BJ (cell line): ENCODE data around the gene NXPH3. TPM values are rescaled to one million over a fixed set of nuclear protein-coding genes. Genes with fewer than 3 reads are reported as not detected.

Experiments
- CTCF ChIA-PET: fragments of 350-600 bp; formaldehyde crosslinking; extraction: SDS; loops from one replicate; lab custom pipeline; 2021; ENCODE audit warnings: antibody characterized with exemption, inconsistent platforms; lab: Yijun Ruan, JAX
- POLR2A ChIA-PET: fragments of 300-600 bp; sonication (Branson Sonifier 250); formaldehyde crosslinking; extraction: SDS; loops from one replicate; lab custom pipeline; 2021; ENCODE audit warnings: antibody characterized with exemption; lab: Charles Lee
- DNase-seq: peaks from one replicate; pipeline ENCODE4 v3.0.0-alpha.2; 2011; ENCODE audit warnings: low read depth
- H3K27me3 ChIP-seq: 2 replicates; pipeline ENCODE4 v1.6.0; 2011; ENCODE audit warnings: low read length; ENCODE audit not compliant: control insufficient read depth, insufficient read depth
- H3K36me3 ChIP-seq: 2 replicates; pipeline ENCODE4 v1.5.1; 2011; ENCODE audit warnings: low read length; ENCODE audit not compliant: control insufficient read depth, insufficient read depth
- H3K4me3 ChIP-seq: 2 replicates; pipeline ENCODE4 v1.5.1; 2011; ENCODE audit warnings: low read depth, mild to moderate bottlenecking, control low read depth, low read length
- polyA plus RNA-seq: library from polyadenylated mRNA; depleted of rRNA; stranded (reverse); fragments of >200 nt; gene quantifications from 2 replicates; pipeline ENCODE4 v1.2.3, GENCODE V29; 2011
- TF ChIP-seq, protein P1 (sequence below): IDR thresholded peaks from 2 replicates; pipeline ENCODE4 v1.5.1; 2011; ENCODE audit warnings: low read depth, mild to moderate bottlenecking, control low read depth, inconsistent platforms, low read length, moderate library complexity; ENCODE audit not compliant: insufficient read depth

Gene NXPH3
- polyA plus RNA-seq, 1 experiment = 9.3 TPM

DNA sequence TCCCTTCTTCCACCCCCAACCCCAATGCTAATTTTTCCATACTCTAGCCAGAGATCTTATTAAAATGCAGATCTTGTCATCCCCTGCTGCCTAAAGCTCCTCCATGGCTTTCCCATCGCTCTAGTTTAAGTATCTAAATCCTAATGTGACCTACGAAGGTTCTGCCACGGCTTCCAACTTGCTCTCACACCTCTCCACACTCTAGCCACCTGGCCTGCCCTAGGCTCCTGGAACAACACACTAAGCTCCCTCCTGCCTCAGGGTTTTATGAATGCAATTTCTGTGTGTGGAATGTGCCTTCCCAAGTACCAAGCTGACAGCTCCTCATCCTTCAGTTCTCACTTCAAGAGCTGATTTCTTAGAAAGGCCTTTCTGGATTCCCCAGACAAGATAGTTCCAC, 16.6 kb downstream of the NXPH3 start:
- ChIA-PET POLR2A (no interaction called here), CTCF (interaction anchor here (0.6 to 1.4 kb wide), 4 partner anchors 16 to 536 kb away, joined by 3 to 5 read pairs (median 4); no protein-coding TSS in a partner anchor)
- DNase-seq = no peak
- Histone ChIP-seq H3K27me3 (no peaks in the 10 kb centered on the region), H3K4me3 (no peak overlapping the region), H3K36me3 (peaks cover 2% of the 10 kb centered on the region)
- TF ChIP-seq, protein P1, sequence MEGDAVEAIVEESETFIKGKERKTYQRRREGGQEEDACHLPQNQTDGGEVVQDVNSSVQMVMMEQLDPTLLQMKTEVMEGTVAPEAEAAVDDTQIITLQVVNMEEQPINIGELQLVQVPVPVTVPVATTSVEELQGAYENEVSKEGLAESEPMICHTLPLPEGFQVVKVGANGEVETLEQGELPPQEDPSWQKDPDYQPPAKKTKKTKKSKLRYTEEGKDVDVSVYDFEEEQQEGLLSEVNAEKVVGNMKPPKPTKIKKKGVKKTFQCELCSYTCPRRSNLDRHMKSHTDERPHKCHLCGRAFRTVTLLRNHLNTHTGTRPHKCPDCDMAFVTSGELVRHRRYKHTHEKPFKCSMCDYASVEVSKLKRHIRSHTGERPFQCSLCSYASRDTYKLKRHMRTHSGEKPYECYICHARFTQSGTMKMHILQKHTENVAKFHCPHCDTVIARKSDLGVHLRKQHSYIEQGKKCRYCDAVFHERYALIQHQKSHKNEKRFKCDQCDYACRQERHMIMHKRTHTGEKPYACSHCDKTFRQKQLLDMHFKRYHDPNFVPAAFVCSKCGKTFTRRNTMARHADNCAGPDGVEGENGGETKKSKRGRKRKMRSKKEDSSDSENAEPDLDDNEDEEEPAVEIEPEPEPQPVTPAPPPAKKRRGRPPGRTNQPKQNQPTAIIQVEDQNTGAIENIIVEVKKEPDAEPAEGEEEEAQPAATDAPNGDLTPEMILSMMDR = no peak

DNA sequence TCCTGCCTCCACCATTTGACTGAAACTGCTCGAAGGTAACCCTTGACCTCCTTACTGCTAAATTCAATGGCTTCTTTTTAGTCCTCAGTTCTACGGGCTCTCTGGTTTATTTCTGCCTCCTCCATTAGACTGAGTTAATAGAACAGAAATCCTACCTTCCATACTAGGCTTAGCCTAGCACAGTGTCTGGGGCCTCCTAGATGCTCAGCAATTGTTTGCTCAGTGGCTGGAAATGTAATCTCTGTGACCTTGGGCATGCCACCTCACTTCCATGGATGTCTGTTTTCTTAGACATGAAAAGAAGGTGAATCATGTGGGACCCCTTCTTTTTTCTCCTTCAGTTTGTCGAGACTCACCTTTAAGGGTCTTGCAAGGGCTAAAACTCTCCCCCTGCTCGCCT, 19.7 kb downstream of the NXPH3 start:
- TF ChIP-seq, protein P1 = no peak
- Histone ChIP-seq H3K27me3 (no peaks in the 10 kb centered on the region), H3K4me3 (no peak overlapping the region), H3K36me3 (peaks cover 3% of the 10 kb centered on the region; the same call in 1 of the 2 replicates)
- ChIA-PET POLR2A (no interaction called here), CTCF (interaction anchor here (0.6 to 1.2 kb wide), 2 partner anchors 25 to 52 kb away, joined by 3 read pairs; no protein-coding TSS in a partner anchor)
- DNase-seq = no peak

GRCh38 chr17:49595980-49596379, 20.3 kb downstream of the NXPH3 start:
- TF ChIP-seq, protein P1 = no peak
- no peak for DNase-seq
- Histone ChIP-seq H3K27me3 (no peaks in the 10 kb centered on the region), H3K4me3 (no peak overlapping the region), H3K36me3 (peaks cover 3% of the 10 kb centered on the region; the same call in 1 of the 2 replicates)
- ChIA-PET POLR2A (no interaction called here), CTCF (no interaction called here)

DNA sequence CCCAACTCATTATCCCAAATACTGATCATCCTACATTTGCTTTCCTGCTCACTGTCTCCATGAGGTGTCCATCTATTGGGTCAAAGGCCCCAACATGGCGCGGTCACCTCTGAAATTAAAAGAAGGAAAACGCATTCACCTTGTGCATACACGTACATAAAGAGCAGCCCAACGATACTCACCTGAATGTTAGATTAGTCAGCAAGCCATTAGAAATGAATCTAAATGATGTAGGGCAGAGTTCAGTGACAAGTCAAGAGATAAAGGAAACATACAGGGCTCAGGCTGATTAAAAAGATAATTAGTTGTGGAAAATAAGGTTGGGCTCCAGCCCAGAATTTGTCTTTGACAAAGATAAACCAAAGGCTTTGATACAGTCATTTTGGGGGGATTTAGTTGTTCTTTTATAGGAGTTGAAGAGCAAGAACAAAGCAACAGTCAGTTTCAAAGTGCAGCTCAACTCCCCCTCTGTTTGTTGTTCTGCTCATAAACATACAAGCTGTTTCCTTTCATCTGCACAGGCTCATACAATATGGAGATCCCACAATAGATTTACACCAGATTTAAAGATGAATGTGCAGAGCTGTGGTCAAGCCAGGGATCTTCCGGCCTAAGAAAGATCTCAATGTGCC, 21.1 kb downstream of the NXPH3 start:
- no peak overlapping the region for H3K4me3 ChIP-seq
- DNase-seq = no peak
- H3K36me3 ChIP-seq = peaks cover 1% of the 10 kb centered on the region; the same call in 1 of the 2 replicates
- CTCF ChIA-PET = interaction anchor here (2.2 kb wide), 1 partner anchor 27 kb away, joined by 13 read pairs; no protein-coding TSS in a partner anchor
- TF ChIP-seq, protein P1 = no peak
- POLR2A ChIA-PET = no interaction called here
- no peaks in the 10 kb centered on the region for H3K27me3 ChIP-seq

DNA sequence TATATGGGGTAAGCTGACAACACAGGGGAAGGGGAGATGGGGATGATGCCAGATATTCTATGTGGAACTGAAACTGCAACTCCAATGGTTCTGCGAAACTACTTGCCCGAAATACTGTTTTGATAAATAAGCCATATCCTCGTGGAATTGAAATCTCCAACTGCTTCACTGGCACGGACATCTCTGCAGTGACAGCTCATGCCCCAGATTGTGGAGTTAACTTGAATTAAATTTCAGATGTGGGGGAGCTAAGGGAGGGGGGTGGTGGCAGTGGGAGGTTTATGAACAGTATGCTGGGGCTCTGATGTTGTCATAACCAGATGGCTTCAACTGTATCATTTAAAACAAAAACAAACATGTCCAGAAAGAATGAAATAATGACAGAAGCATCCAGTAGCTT, 21.8 kb downstream of the NXPH3 start:
- CTCF ChIA-PET = interaction anchor here (0.7 to 2.2 kb wide), 4 partner anchors 8 to 28 kb away, joined by 3 to 13 read pairs (median 6); no protein-coding TSS in a partner anchor
- TF ChIP-seq, protein P1 = no peak
- DNase-seq = no peak
- Histone ChIP-seq H3K4me3 (no peak overlapping the region), H3K36me3 (peaks cover 1% of the 10 kb centered on the region; the same call in 1 of the 2 replicates), H3K27me3 (no peaks in the 10 kb centered on the region)
- POLR2A ChIA-PET = interaction anchor here (0.7 kb wide), 1 partner anchor 94 kb away, joined by 4 read pairs; no protein-coding TSS in a partner anchor
